ENCODE results near the gene ARHGAP1. TPM values are rescaled to one million over a fixed set of nuclear protein-coding genes. Genes with fewer than 3 reads are reported as not detected.

ARHGAP1 gene
- total RNA-seq, 1 experiment from 2014 or later = 65.4 TPM

- BruUV-seq (replicated peaks) = no TSS peak
- CTCF ChIA-PET = interaction anchor here (1.1 kb wide), 1 partner anchor 18 kb away, joined by 4 read pairs; no protein-coding TSS in a partner anchor
- Mint-ChIP-seq H3K27ac (ENCODE audit: unreplicated experiment) (no peak overlapping the region), H3K4me1 (ENCODE audit: low read depth, unreplicated experiment) (no peaks in the 10 kb centered on the region), H3K4me3 (ENCODE audit: low read depth, unreplicated experiment) (no peak overlapping the region), H3K36me3 (ENCODE audit: insufficient read depth, unreplicated experiment) (peaks cover 41% of the 10 kb centered on the region), H3K9me3 (ENCODE audit: low read depth, unreplicated experiment) (no peaks in the 10 kb centered on the region), H3K27me3 (ENCODE audit: unreplicated experiment) (no peaks in the 10 kb centered on the region)
- intact Hi-C loops (cut with micrococcal nuclease; ENCODE audit: unreplicated experiment) = no loop called here
- no peak for DNase-seq
- no peak for TF ChIP-seq CTCF (IDR thresholded peaks at IDR 0.05; ENCODE audit: unreplicated experiment)
Measured at GRCh38 chr11:46675288-46675851, 25.0 kb downstream of the ARHGAP1 start.

GRCh38 chr11:46674463-46675287, 25.7 kb downstream of the ARHGAP1 start:
- no peak for TF ChIP-seq CTCF (IDR thresholded peaks at IDR 0.05; ENCODE audit: unreplicated experiment)
- CTCF ChIA-PET = interaction anchor here (1.1 kb wide), 1 partner anchor 19 kb away, joined by 4 read pairs; no protein-coding TSS in a partner anchor
- intact Hi-C loops (cut with micrococcal nuclease; ENCODE audit: unreplicated experiment) = no loop called here
- Mint-ChIP-seq H3K4me3 (ENCODE audit: low read depth, unreplicated experiment) (no peak overlapping the region), H3K36me3 (ENCODE audit: insufficient read depth, unreplicated experiment) (peaks cover 42% of the 10 kb centered on the region), H3K4me1 (ENCODE audit: low read depth, unreplicated experiment) (no peaks in the 10 kb centered on the region), H3K27ac (ENCODE audit: unreplicated experiment) (no peak overlapping the region), H3K27me3 (ENCODE audit: unreplicated experiment) (no peaks in the 10 kb centered on the region), H3K9me3 (ENCODE audit: low read depth, unreplicated experiment) (no peaks in the 10 kb centered on the region)
- no peak for DNase-seq
- BruUV-seq (replicated peaks) = no TSS peak

GRCh38 chr11:46673713-46674462, 26.5 kb downstream of the ARHGAP1 start:
- Mint-ChIP-seq H3K27me3 (ENCODE audit: unreplicated experiment) (no peaks in the 10 kb centered on the region), H3K36me3 (ENCODE audit: insufficient read depth, unreplicated experiment) (peaks cover 40% of the 10 kb centered on the region)
- CTCF ChIA-PET = no interaction called here

More at GRCh38 chr11:46673713-46674462, 26.5 kb downstream of the ARHGAP1 start:
- intact Hi-C loops (cut with micrococcal nuclease; ENCODE audit: unreplicated experiment) = no loop called here
- H3K9me3 Mint-ChIP-seq (ENCODE audit: low read depth, unreplicated experiment) = no peaks in the 10 kb centered on the region
- DNase-seq = no peak
- H3K4me1 Mint-ChIP-seq (ENCODE audit: low read depth, unreplicated experiment) = no peaks in the 10 kb centered on the region
- no peak for TF ChIP-seq CTCF (IDR thresholded peaks at IDR 0.05; ENCODE audit: unreplicated experiment)
- BruUV-seq (replicated peaks) = no TSS peak
- H3K4me3 Mint-ChIP-seq (ENCODE audit: low read depth, unreplicated experiment) = no peak overlapping the region
- no peak overlapping the region for H3K27ac Mint-ChIP-seq (ENCODE audit: unreplicated experiment)

Data from Calu3 (cell line).